Adipocyte (in vitro differentiated cells): Measurements from ENCODE around the gene KIAA1755.
A peak's percentile ranks its signal among the peaks of the same experiment; 100 is the strongest.
"Not testable (repeated sequence)": the region's sequence is repeated elsewhere in the genome, so short reads cannot be mapped to it uniquely, and the experiment has no call there.

Experiments used
- DNase-seq: peaks from one replicate; pipeline ENCODE4 v3.0.0-alpha.2; 2015; ENCODE audit warnings: low read depth
- H3K27me3 ChIP-seq: replicated peaks from 2 replicates; pipeline ENCODE4 v1.7.0; 2013; ENCODE audit warnings: mild to moderate bottlenecking, low read length, moderate library complexity; ENCODE audit not compliant: control insufficient read depth, insufficient read depth
- H3K36me3 ChIP-seq: 2 replicates; pipeline ENCODE4 v1.7.0; 2013; ENCODE audit warnings: low read length, mild to moderate bottlenecking, moderate library complexity; ENCODE audit not compliant: control insufficient read depth, insufficient read depth, severe bottlenecking
- H3K4me1 ChIP-seq: 2 replicates; pipeline ENCODE4 v1.7.0; 2013; ENCODE audit warnings: mild to moderate bottlenecking, low read length, moderate library complexity; ENCODE audit not compliant: control insufficient read depth, insufficient read depth
- H3K4me3 ChIP-seq: 2 replicates; pipeline ENCODE4 v1.7.0; 2013; ENCODE audit warnings: mild to moderate bottlenecking, low read length, moderate library complexity
- H3K9ac ChIP-seq: 2 replicates; pipeline ENCODE4 v1.7.0; 2013; ENCODE audit warnings: mild to moderate bottlenecking, low read length, moderate library complexity
- H3K9me3 ChIP-seq: 2 replicates; pipeline ENCODE4 v1.7.0; 2013; ENCODE audit warnings: mild to moderate bottlenecking, low read length, moderate library complexity; ENCODE audit not compliant: control insufficient read depth

Gene KIAA1755

DNA sequence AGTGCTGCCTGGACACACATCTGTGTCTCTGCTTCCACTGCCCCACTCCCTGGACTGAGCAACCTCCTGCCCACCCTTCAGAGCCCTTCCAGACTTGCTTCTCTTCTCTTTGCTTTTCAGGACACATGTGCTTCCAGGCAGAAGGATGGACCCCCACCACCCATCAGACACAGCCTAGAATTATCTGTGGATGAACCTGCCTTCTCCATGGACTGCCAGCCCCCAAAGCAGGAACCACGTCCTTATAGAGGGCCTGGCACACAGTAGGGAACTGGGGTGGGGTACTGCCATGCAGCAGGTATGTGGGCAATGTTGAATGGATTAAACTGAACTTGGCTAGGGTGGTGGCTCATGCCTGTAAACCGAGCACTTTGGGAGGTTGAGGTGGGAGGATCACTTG lies 3.6 kb downstream of the KIAA1755 start:
- Histone ChIP-seq H3K9me3 (no peaks in the 10 kb centered on the region), H3K9ac (no peak overlapping the region), H3K4me1 (peaks cover 33% of the 10 kb centered on the region), H3K27me3 (no peaks in the 10 kb centered on the region), H3K36me3 (no peaks in the 10 kb centered on the region), H3K4me3 (no peak overlapping the region)
- DNase-seq: no peak

DNA sequence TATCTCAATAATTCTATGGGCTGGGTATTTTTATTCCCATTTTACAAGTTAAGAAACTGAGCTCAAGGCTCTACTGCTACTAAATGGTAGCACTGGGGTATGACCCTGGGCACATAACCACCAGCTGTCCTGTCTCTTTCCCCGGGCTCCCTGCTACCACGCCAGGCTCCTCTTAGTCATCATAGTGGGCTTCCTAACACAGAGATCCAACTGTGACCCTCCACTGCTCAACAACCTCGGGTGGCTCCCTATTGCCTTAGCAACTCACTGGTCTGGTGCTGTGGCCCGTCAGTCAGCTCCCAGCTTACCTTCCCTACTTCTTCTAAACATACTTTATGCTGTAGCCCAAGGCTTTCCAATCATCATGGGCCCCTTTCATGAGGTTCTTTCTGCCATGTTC lies 4.5 kb downstream of the KIAA1755 start:
- no peaks in the 10 kb centered on the region for H3K9me3 ChIP-seq
- no peak overlapping the region for H3K9ac ChIP-seq
- DNase-seq: no peak
- H3K4me3 ChIP-seq: no peak overlapping the region
- peaks cover 43% of the 10 kb centered on the region for H3K4me1 ChIP-seq
- H3K36me3 ChIP-seq: no peaks in the 10 kb centered on the region
- H3K27me3 ChIP-seq: no peaks in the 10 kb centered on the region

DNA sequence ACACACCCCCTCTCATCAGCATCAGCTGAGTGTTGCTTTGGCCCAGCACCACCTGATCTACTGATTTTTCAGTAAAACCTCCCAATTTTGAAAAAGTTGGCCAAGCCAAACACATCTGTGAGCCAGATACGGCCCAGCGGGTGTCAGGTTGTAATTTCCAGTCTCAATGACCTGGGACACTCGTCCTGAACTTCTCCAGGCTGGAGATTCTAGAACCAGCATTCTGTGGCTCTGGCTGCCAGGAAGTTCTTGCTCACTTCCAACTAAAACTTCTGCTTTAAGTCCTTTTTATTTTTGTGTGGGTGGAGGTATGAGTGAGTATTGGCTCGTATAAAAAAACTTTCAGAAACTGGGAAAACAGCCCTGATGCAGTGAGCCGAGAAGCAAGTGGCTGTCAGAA lies 5.1 kb downstream of the KIAA1755 start:
- no peak overlapping the region for H3K9ac ChIP-seq
- H3K4me3 ChIP-seq: no peak overlapping the region
- no peaks in the 10 kb centered on the region for H3K36me3 ChIP-seq
- peaks cover 43% of the 10 kb centered on the region for H3K4me1 ChIP-seq
- DNase-seq: peak; percentile 59
- H3K9me3 ChIP-seq: no peaks in the 10 kb centered on the region
- no peaks in the 10 kb centered on the region for H3K27me3 ChIP-seq

DNA sequence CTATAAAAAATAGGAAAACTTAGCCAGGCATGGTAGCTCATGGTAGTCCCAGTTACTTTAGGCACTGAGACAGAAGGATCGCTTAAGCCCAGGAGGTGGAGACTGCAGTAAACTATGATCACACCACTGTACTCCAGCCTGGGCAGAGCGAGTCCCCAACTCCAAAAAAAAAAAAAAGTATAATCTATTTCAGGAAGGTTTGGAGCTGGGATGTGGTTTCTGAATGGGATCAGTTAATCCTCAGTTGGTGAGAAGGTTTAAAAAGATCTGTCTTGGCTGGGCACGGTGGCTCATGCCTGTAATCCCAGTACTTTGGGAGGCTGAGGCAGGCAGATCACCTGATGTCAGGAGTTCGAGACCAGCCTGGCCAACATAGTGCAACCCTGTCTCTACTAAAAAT lies 5.9 kb downstream of the KIAA1755 start:
- not testable (repeated sequence) for DNase-seq, H3K27me3 ChIP-seq, H3K4me3 ChIP-seq, H3K9me3 ChIP-seq, H3K36me3 ChIP-seq, H3K9ac ChIP-seq
- H3K4me1 ChIP-seq: peaks cover 36% of the 10 kb centered on the region

DNA sequence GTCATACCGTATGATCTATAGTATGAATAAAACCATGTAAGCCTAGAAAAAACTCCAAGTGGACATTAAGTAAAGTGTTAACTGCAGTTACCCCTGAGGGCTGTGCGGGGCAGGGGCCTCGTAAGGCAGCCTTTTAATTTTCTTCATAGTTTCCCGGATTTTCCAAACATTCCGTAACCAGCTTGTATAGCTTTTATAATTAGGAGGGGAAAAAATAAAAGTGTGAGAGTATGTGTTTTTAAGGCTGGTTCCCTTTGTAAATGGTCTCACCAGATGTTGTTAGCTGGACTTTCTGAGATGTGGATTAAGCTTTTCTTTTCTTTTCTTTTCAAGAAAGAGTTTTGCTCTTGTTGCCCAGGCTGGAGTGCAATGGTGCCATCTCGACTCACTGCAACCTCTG lies 7.0 kb downstream of the KIAA1755 start:
- no peaks in the 10 kb centered on the region for H3K36me3 ChIP-seq
- no peak for DNase-seq
- H3K9ac ChIP-seq: no peak overlapping the region
- peaks cover 34% of the 10 kb centered on the region for H3K4me1 ChIP-seq
- H3K4me3 ChIP-seq: no peak overlapping the region
- no peaks in the 10 kb centered on the region for H3K9me3 ChIP-seq
- H3K27me3 ChIP-seq: no peaks in the 10 kb centered on the region

DNA sequence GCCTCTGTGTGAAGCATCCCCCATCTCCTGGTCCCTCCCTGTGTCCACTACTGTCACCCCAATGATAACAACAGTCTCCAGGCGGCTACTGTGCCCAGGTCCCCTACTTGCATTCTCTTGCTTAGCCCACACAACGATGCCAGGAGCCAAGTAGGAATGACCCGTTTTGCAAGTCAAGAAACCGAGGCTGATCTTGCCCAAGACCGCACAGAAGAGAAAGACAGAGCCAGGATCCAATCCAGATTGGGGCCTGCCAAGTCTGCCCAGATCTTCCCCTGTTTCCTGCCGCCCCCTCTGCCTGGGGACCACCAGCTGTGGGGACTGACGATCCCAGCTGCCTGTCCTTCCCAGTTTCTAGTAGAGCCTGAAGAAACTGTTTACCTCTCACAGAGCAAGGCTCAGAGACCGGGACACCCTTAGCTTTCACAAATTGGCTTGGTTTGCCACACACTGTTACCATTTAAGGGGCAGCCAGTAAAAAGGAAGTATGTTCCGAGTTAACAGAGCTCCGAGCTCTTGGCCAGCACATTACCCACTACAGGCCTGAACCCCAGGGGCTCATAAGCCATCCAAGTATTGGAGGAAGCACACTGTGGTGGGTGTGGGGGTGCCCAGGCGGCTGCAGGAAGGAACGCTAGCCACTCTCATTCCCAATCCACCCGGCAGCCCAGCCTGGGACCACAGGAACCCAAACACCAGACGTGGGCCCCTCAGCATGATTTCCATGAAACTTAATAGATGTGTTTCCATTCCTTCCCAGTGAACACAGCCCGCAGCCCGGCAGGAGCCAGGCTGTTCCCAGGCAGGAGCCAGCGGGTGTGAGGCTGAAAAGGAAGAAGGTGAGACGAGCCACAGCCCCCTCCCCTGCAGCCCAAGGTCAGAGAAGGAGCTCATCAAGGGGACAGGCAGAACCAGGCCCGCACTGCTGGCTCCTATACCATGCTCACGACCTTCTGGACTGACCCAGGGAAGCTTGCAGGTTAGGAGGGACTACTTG lies 7.9 kb downstream of the KIAA1755 start:
- H3K27me3 ChIP-seq: no peaks in the 10 kb centered on the region
- no peaks in the 10 kb centered on the region for H3K9me3 ChIP-seq
- H3K36me3 ChIP-seq: no peaks in the 10 kb centered on the region
- H3K4me1 ChIP-seq: peaks cover 34% of the 10 kb centered on the region
- DNase-seq: no peak
- peak overlapping the region; percentile 53 for H3K9ac ChIP-seq
- H3K4me3 ChIP-seq: no peak overlapping the region

DNA sequence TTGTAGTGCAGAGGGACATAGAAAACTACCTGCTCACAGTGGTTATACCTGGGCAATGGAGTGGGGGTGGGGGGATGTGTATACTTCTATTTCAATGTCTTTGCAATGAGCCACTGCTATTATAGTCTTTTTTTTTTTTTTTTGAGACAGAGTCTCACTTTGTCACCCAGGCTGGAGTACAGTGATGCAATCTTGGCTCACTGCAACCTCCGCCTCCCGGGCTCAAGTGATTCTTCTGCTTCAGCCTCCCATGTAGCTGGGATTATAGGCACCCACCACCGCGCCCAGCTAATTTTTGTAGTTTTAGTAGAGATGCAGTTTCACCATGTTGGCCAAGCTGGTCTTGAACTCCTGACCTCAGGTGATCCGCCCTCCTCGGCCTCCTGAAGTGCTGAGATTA lies 9.1 kb downstream of the KIAA1755 start:
- not testable (repeated sequence) for DNase-seq, H3K4me3 ChIP-seq, H3K27me3 ChIP-seq, H3K9me3 ChIP-seq, H3K9ac ChIP-seq, H3K36me3 ChIP-seq
- H3K4me1 ChIP-seq: peaks cover 34% of the 10 kb centered on the region

DNA sequence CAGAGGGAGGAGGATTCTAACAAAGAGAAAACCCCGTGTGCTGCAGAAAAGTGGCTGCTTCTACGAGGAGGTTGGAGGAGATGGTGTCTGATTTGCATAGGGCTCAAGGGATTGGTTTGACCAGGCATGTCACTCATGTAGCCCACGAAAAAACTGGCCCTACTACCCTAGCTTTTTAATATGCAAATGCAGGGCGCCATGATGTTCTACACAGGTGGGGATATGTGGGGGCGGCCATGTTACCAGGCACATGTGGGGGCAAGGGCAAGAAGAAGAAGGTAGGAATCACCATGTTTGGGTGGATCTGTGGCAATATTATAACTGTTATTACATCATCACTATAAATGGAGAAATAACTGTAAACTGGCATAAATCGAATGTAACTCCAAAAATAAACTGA lies 9.9 kb downstream of the KIAA1755 start:
- no peak for DNase-seq
- H3K9me3 ChIP-seq: no peaks in the 10 kb centered on the region
- no peaks in the 10 kb centered on the region for H3K36me3 ChIP-seq
- peaks cover 31% of the 10 kb centered on the region for H3K4me1 ChIP-seq
- H3K9ac ChIP-seq: no peak overlapping the region
- H3K4me3 ChIP-seq: no peak overlapping the region
- H3K27me3 ChIP-seq: no peaks in the 10 kb centered on the region

DNA sequence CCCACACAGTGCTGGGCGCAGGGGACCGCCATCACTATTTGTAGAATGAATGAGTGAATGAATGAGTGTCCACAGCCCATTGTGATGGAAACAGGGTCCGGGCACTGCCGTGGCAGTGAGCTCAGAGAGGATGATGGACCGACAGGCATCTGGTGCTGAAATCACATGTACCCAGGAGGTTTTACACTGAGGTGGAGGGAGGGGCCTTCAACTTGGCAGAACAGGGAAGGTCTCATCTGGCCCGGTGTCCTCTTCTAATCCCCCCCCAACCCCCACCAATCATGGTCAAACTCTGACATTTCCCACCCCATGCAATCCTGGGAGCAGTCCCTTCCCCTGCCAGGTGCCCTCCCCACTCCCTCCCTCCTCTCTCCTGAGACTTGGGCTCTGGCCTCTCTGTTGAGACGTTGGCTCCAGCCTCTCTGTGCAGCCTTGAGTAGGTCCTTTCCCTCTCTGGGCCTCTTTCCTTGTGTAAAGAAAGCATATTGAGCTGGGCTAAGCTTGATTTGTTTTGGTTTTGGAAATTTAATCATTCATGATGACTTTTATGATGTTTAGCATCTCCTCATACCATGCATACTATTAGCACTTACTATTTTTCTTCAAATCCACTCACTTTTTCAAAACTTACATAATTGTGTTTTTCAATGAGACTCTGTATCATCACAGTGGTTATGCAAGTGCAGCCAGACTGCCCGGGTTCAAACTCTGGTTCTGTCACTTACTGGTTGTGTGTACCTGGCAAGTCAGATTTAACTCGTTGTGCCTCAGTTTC lies 10.8 kb downstream of the KIAA1755 start:
- Histone ChIP-seq H3K4me1 (peaks cover 28% of the 10 kb centered on the region), H3K9ac (no peak overlapping the region), H3K36me3 (no peaks in the 10 kb centered on the region), H3K27me3 (no peaks in the 10 kb centered on the region), H3K9me3 (no peaks in the 10 kb centered on the region), H3K4me3 (no peak overlapping the region)
- DNase-seq: no peak

DNA sequence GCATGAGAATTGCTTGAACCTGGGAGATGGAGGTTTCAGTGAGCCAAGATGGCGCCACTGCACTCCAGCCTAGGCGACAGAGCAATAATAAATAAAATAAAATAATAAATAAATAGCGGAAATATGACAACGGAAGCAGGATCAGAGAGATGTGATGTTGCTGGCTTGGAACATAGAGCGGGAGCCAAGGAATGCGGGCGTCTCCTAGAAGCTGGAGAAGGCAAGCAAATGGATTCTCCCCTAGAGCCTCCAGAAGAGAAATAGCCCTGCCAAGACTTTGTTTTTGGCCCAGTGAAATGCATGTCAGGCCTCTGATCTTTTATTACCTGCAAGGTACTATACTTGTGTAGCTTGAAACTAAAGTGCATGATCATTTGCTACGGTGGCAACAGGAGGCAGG lies 12.4 kb downstream of the KIAA1755 start:
- Histone ChIP-seq H3K9ac (no peak overlapping the region), H3K27me3 (no peaks in the 10 kb centered on the region), H3K4me1 (peaks cover 28% of the 10 kb centered on the region), H3K36me3 (no peaks in the 10 kb centered on the region), H3K9me3 (peaks cover 2% of the 10 kb centered on the region), H3K4me3 (no peak overlapping the region)
- DNase-seq: no peak

DNA sequence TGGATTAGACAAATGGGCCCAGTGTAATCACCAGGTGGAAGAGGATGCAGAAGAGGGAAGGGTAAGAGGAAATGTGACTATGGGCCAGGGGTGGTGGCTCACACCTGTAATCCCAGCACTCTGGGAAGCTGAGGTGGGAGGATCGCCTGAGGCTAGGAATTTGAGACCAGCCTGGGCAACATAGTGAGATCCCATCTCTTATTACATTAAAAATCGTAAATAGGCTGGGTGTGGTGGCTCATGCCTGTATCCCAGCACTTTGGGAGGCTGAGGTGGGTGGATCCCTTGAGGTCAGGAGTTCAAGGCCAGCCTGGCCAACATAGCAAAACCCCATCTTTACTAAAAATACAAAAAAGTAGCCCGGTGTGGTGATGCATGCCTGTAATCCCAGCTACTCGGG lies 12.8 kb downstream of the KIAA1755 start:
- H3K4me3 ChIP-seq, DNase-seq: not testable (repeated sequence)

More for the DNA sequence above, 12.8 kb downstream of the KIAA1755 start:
- not testable (repeated sequence) for H3K9me3 ChIP-seq, H3K9ac ChIP-seq, H3K36me3 ChIP-seq, H3K27me3 ChIP-seq
- peaks cover 23% of the 10 kb centered on the region for H3K4me1 ChIP-seq
